Posterior cingulate gyrus (tissue), 11 donors: ENCODE measurements around the gene NTM.
"Not testable (repeated sequence)": the region's sequence is repeated elsewhere in the genome, so short reads cannot be mapped to it uniquely, and the experiment has no call there.

Experiments used
- DNase-seq, 10 donors: peaks; one replicate each; pipeline versions ENCODE4 v3.0.0 to v3.0.0-alpha.2; 2020 to 2021; ENCODE audit warnings: mixed read lengths in 3 of 10
- intact Hi-C: fragments of 100-400 bp; cut with DNase I; formaldehyde crosslinking; loops from one replicate; pipeline ENCODE4 v1.15.1; 2023

NTM gene

GRCh38 chr11:132052342-132052741, 681.9 kb downstream of the NTM start:
- intact Hi-C loops: no loop called here
- no peak for DNase-seq

- intact Hi-C loops: no loop called here
- no peak for DNase-seq
These were observed 682.5 kb downstream of the NTM start for GRCh38 chr11:132052904-132053303.

GRCh38 chr11:132054822-132055221, 684.4 kb downstream of the NTM start:
- intact Hi-C loops: no loop called here
- DNase-seq: no peak

- DNase-seq: no peak
- intact Hi-C loops: no loop called here
These were observed 684.9 kb downstream of the NTM start for GRCh38 chr11:132055296-132055695.

GRCh38 chr11:132056689-132057088, 686.3 kb downstream of the NTM start:
- intact Hi-C loops: no loop called here
- DNase-seq: peak in 2 of 10 donors; percentile 77 to 84

- intact Hi-C loops: no loop called here
- DNase-seq: no peak
These were observed 686.9 kb downstream of the NTM start for GRCh38 chr11:132057266-132057665.

GRCh38 chr11:132058211-132058772, 687.9 kb downstream of the NTM start:
- no peak for DNase-seq
- intact Hi-C loops: no loop called here

- intact Hi-C loops: no loop called here
- no peak for DNase-seq
These were observed 690.2 kb downstream of the NTM start for GRCh38 chr11:132060567-132060966.

- no peak for DNase-seq
- intact Hi-C loops: no loop called here
These were observed 691.6 kb downstream of the NTM start for GRCh38 chr11:132062031-132062430.

GRCh38 chr11:132062541-132062940, 692.1 kb downstream of the NTM start:
- DNase-seq: no peak
- intact Hi-C loops: no loop called here

- intact Hi-C loops: no loop called here
- DNase-seq: peak in 1 of 10 donors; percentile 34
These were observed 694.7 kb downstream of the NTM start for GRCh38 chr11:132064987-132065620.

GRCh38 chr11:132068556-132068955, 698.1 kb downstream of the NTM start:
- intact Hi-C loops: no loop called here
- no peak for DNase-seq

- DNase-seq, intact Hi-C loops: not testable (repeated sequence)
These were observed 699.2 kb downstream of the NTM start for GRCh38 chr11:132069593-132069992.

- DNase-seq, intact Hi-C loops: not testable (repeated sequence)
These were observed 700.5 kb downstream of the NTM start for GRCh38 chr11:132070907-132071306.

- intact Hi-C loops: no loop called here
- no peak for DNase-seq
These were observed 701.8 kb downstream of the NTM start for GRCh38 chr11:132072044-132072857.

- DNase-seq: no peak
- intact Hi-C loops: no loop called here
These were observed 702.4 kb downstream of the NTM start for GRCh38 chr11:132072858-132073211.

- intact Hi-C loops: no loop called here
- DNase-seq: no peak
These were observed 703.4 kb downstream of the NTM start for GRCh38 chr11:132073787-132074186.

GRCh38 chr11:132075447-132075846, 705.0 kb downstream of the NTM start:
- no peak for DNase-seq
- intact Hi-C loops: no loop called here

- no peak for DNase-seq
- intact Hi-C loops: no loop called here
These were observed 707.0 kb downstream of the NTM start for GRCh38 chr11:132077416-132077815.

GRCh38 chr11:132078264-132079076, 708.1 kb downstream of the NTM start:
- DNase-seq: peak in 7 of 10 donors; percentile 29 to 84 (median 47)
- intact Hi-C loops: no loop called here

- peak in 5 of 10 donors; percentile 34 to 87 (median 80) for DNase-seq
- intact Hi-C loops: no loop called here
These were observed 709.7 kb downstream of the NTM start for GRCh38 chr11:132080127-132080526.
